SK-N-SH (cell line): ENCODE results near the gene PRAMEF6.
"Not testable (repeated sequence)": the region's sequence is repeated elsewhere in the genome, so short reads cannot be mapped to it uniquely, and the experiment has no call there.

ENCODE experiments used
- EP300 ChIP-seq, 2 experiments: IDR thresholded peaks; 2 replicates each; pipeline versions ENCODE4 v1.4.0 to v1.6.1; 2012; ENCODE audit warnings: borderline replicate concordance in 1 of 2, low read depth in 1 of 2, low read length in 1 of 2
- EZH2phosphoT487 ChIP-seq: fragments of 200-600 bp; sonication (generic); IDR thresholded peaks from 2 replicates; pipeline ENCODE4 v1.6.1; 2017; ENCODE audit warnings: low read depth, mixed run types, mild to moderate bottlenecking, antibody characterized with exemption, moderate library complexity, borderline replicate concordance
- FOXJ3 ChIP-seq: sonication (generic); formaldehyde crosslinking; IDR thresholded peaks from 2 replicates; pipeline ENCODE4 v1.5.1; 2020; ENCODE audit warnings: mild to moderate bottlenecking, missing genetic modification reagents
- FOXM1 ChIP-seq: IDR thresholded peaks from 2 replicates; pipeline ENCODE4 v1.4.0; 2012; ENCODE audit warnings: low read depth, mild to moderate bottlenecking
- POLR2AphosphoS5 ChIP-seq: IDR thresholded peaks from 2 replicates; pipeline ENCODE4 v1.6.1; 2012; ENCODE audit warnings: low read depth, low read length
- RXRA ChIP-seq: IDR thresholded peaks from 2 replicates; pipeline ENCODE4 v1.4.0; 2012; ENCODE audit warnings: low read depth, mild to moderate bottlenecking, borderline replicate concordance
- TCF12 ChIP-seq: IDR thresholded peaks from 2 replicates; pipeline ENCODE4 v1.4.0; 2012
- TF ChIP-seq, protein P1 (sequence below): fragments of 150-350 bp; IDR thresholded peaks from 2 replicates; pipeline ENCODE4 v1.6.1; 2017; ENCODE audit warnings: antibody characterized with exemption, low read length, low read depth, borderline replicate concordance
- TF ChIP-seq, protein P2 (sequence below): fragments of 200-600 bp; sonication (generic); IDR thresholded peaks from 2 replicates; pipeline ENCODE4 v1.6.1; 2017; ENCODE audit warnings: antibody characterized with exemption, mild to moderate bottlenecking, moderate library complexity

DNA sequence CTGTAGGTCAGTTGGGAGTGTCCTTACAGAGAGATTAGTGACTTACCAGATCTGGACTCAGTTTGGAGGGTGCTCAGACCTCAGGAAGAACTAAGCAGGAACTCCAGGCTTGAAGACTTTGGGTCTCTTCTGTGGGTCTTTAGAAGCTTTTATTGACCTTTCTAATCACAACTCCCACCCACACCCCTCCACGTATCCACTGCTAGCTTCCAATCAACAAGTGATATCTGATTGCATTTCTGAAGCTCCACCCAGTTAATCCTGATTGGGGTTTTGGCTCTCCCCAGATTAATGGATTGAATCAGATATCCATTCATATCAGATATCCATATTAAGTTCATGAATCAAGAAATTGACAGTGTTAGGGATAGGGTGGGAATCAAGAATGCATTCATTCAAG is 49.2 kb downstream of the PRAMEF6 start, which contains the start of gene PRAMEF10:
- not testable (repeated sequence) for TF ChIP-seq POLR2AphosphoS5; RXRA; EP300 (IDR thresholded peaks at IDR 0.05; ENCODE audit: borderline replicate concordance in 1 of 2, low read depth in 1 of 2, low read length in 1 of 2); FOXJ3 (CRISPR knock-in tag); EZH2phosphoT487; TCF12; FOXM1
- TF ChIP-seq, protein P1, sequence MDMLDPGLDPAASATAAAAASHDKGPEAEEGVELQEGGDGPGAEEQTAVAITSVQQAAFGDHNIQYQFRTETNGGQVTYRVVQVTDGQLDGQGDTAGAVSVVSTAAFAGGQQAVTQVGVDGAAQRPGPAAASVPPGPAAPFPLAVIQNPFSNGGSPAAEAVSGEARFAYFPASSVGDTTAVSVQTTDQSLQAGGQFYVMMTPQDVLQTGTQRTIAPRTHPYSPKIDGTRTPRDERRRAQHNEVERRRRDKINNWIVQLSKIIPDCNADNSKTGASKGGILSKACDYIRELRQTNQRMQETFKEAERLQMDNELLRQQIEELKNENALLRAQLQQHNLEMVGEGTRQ: not testable (repeated sequence)
- TF ChIP-seq, protein P2, sequence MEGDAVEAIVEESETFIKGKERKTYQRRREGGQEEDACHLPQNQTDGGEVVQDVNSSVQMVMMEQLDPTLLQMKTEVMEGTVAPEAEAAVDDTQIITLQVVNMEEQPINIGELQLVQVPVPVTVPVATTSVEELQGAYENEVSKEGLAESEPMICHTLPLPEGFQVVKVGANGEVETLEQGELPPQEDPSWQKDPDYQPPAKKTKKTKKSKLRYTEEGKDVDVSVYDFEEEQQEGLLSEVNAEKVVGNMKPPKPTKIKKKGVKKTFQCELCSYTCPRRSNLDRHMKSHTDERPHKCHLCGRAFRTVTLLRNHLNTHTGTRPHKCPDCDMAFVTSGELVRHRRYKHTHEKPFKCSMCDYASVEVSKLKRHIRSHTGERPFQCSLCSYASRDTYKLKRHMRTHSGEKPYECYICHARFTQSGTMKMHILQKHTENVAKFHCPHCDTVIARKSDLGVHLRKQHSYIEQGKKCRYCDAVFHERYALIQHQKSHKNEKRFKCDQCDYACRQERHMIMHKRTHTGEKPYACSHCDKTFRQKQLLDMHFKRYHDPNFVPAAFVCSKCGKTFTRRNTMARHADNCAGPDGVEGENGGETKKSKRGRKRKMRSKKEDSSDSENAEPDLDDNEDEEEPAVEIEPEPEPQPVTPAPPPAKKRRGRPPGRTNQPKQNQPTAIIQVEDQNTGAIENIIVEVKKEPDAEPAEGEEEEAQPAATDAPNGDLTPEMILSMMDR: not testable (repeated sequence)
